ENCODE measurements around the gene C11orf86. TPM values are rescaled to one million over a fixed set of nuclear protein-coding genes. Genes with fewer than 3 reads are reported as not detected.
A peak's percentile ranks its signal among the peaks of the same experiment; 100 is the strongest.
"Not testable (repeated sequence)": the region's sequence is repeated elsewhere in the genome, so short reads cannot be mapped to it uniquely, and the experiment has no call there.

The C11orf86 gene
- total and polyA plus RNA-seq, 2 donors, result not detected

- WGBS, result under 1% methylated on average over 38 of the region's 40 CpGs
- Histone ChIP-seq H3K36me3 (ENCODE audit: insufficient read depth) (no peaks in the 10 kb centered on the region), H3K4me3 (ENCODE audit: low read depth, low read length) (peak overlapping the region; percentile 66), H3K27ac (ENCODE audit: low read depth) (peak overlapping the region; percentile 78), H3K4me1 (ENCODE audit: insufficient read depth) (no peaks in the 10 kb centered on the region)
- no peak for DNase-seq (ENCODE audit: extremely low spot score)
Observed at GRCh38 chr11:66957971-66958231, 17.2 kb upstream of the C11orf86 start.

GRCh38 chr11:66958232-66958955 is 16.7 kb upstream of the C11orf86 start, which contains the start of gene PC:
Gene PC, minus strand, starts transcription at chr11:66958383. Its CDS starts 86,224 bp downstream, at chr11:66872159.
- Histone ChIP-seq H3K27ac (ENCODE audit: low read depth) (peak within 1 kb of the TSS; percentile 78), H3K4me1 (ENCODE audit: insufficient read depth) (no peaks in the 10 kb centered on the region), H3K36me3 (ENCODE audit: insufficient read depth) (no peaks in the 10 kb centered on the region), H3K4me3 (ENCODE audit: low read depth, low read length) (peak within 1 kb of the TSS; percentile 66)
- under 1% methylated on average over 74 of the region's 74 CpGs for WGBS
- peak; percentile 98 for DNase-seq (ENCODE audit: extremely low spot score)

GRCh38 chr11:66958956-66959274 is 16.2 kb upstream of the C11orf86 start:
- DNase-seq (ENCODE audit: extremely low spot score), result no peak
- 38% methylated on average over 10 of the region's 10 CpGs for WGBS
- Histone ChIP-seq H3K36me3 (ENCODE audit: insufficient read depth) (no peaks in the 10 kb centered on the region), H3K27ac (ENCODE audit: low read depth) (no peak overlapping the region), H3K4me1 (ENCODE audit: insufficient read depth) (no peaks in the 10 kb centered on the region), H3K4me3 (ENCODE audit: low read depth, low read length) (no peak overlapping the region)

- not testable (repeated sequence) for H3K4me1 ChIP-seq (ENCODE audit: insufficient read depth); H3K27ac ChIP-seq (ENCODE audit: low read depth); H3K4me3 ChIP-seq (ENCODE audit: low read depth, low read length); DNase-seq (ENCODE audit: extremely low spot score); H3K36me3 ChIP-seq (ENCODE audit: insufficient read depth)
- WGBS, result 85% methylated on average over 5 of the region's 5 CpGs
Observed at GRCh38 chr11:66961691-66962213, 13.4 kb upstream of the C11orf86 start.

- Histone ChIP-seq H3K36me3 (ENCODE audit: insufficient read depth) (no peaks in the 10 kb centered on the region), H3K27ac (ENCODE audit: low read depth) (no peak overlapping the region), H3K4me1 (ENCODE audit: insufficient read depth) (no peaks in the 10 kb centered on the region), H3K4me3 (ENCODE audit: low read depth, low read length) (no peak overlapping the region)
- DNase-seq (ENCODE audit: extremely low spot score), result no peak
- 91% methylated on average over 2 of the region's 2 CpGs for whole genome bisulfite sequencing
Observed at GRCh38 chr11:66962247-66962646, 12.9 kb upstream of the C11orf86 start.

GRCh38 chr11:66962801-66963200 is 12.3 kb upstream of the C11orf86 start:
- DNase-seq (ENCODE audit: extremely low spot score), result no peak
- H3K4me1 ChIP-seq (ENCODE audit: insufficient read depth), result no peaks in the 10 kb centered on the region
- WGBS, result 93% methylated on average over 5 of the region's 5 CpGs
- no peaks in the 10 kb centered on the region for H3K36me3 ChIP-seq (ENCODE audit: insufficient read depth)
- no peak overlapping the region for H3K4me3 ChIP-seq (ENCODE audit: low read depth, low read length)
- H3K27ac ChIP-seq (ENCODE audit: low read depth), result no peak overlapping the region

- H3K4me1 ChIP-seq (ENCODE audit: insufficient read depth), result no peaks in the 10 kb centered on the region
- H3K36me3 ChIP-seq (ENCODE audit: insufficient read depth), result no peaks in the 10 kb centered on the region
- H3K27ac ChIP-seq (ENCODE audit: low read depth), result no peak overlapping the region
- no peak for DNase-seq (ENCODE audit: extremely low spot score)
- H3K4me3 ChIP-seq (ENCODE audit: low read depth, low read length), result no peak overlapping the region
- 87% methylated on average over 3 of the region's 3 CpGs for WGBS
Observed at GRCh38 chr11:66964495-66964894, 10.6 kb upstream of the C11orf86 start.

- H3K4me1 ChIP-seq (ENCODE audit: insufficient read depth), result no peaks in the 10 kb centered on the region
Observed at GRCh38 chr11:66966351-66966750, 8.8 kb upstream of the C11orf86 start.

GRCh38 chr11:66967670-66968425 is 7.3 kb upstream of the C11orf86 start:
- WGBS, result 71% methylated on average over 5 of the region's 5 CpGs
- H3K4me1 ChIP-seq (ENCODE audit: insufficient read depth), result no peaks in the 10 kb centered on the region
- H3K36me3 ChIP-seq (ENCODE audit: insufficient read depth), result no peaks in the 10 kb centered on the region
- H3K27ac ChIP-seq (ENCODE audit: low read depth), result no peak overlapping the region
- DNase-seq (ENCODE audit: extremely low spot score), result no peak
- H3K4me3 ChIP-seq (ENCODE audit: low read depth, low read length), result no peak overlapping the region

More at GRCh38 chr11:66966351-66966750, 8.8 kb upstream of the C11orf86 start:
- no peak overlapping the region for H3K27ac ChIP-seq (ENCODE audit: low read depth)
- 67% methylated on average over 5 of the region's 5 CpGs for WGBS
- H3K36me3 ChIP-seq (ENCODE audit: insufficient read depth), result no peaks in the 10 kb centered on the region
- DNase-seq (ENCODE audit: extremely low spot score), result no peak
- H3K4me3 ChIP-seq (ENCODE audit: low read depth, low read length), result no peak overlapping the region

- Histone ChIP-seq H3K27ac (ENCODE audit: low read depth) (no peak overlapping the region), H3K4me1 (ENCODE audit: insufficient read depth) (no peaks in the 10 kb centered on the region), H3K4me3 (ENCODE audit: low read depth, low read length) (no peak overlapping the region), H3K36me3 (ENCODE audit: insufficient read depth) (no peaks in the 10 kb centered on the region)
- WGBS, result 70% methylated on average over 6 of the region's 6 CpGs
- DNase-seq (ENCODE audit: extremely low spot score), result no peak
Observed at GRCh38 chr11:66969584-66970225, 5.4 kb upstream of the C11orf86 start.

GRCh38 chr11:66970371-66970806 is 4.7 kb upstream of the C11orf86 start:
- H3K36me3 ChIP-seq (ENCODE audit: insufficient read depth), result no peaks in the 10 kb centered on the region
- peak overlapping the region; percentile 13 for H3K27ac ChIP-seq (ENCODE audit: low read depth)
- no peak overlapping the region for H3K4me3 ChIP-seq (ENCODE audit: low read depth, low read length)
- DNase-seq (ENCODE audit: extremely low spot score), result no peak
- 81% methylated on average over 4 of the region's 4 CpGs for WGBS
- no peaks in the 10 kb centered on the region for H3K4me1 ChIP-seq (ENCODE audit: insufficient read depth)

GRCh38 chr11:66970807-66971442 is 4.2 kb upstream of the C11orf86 start:
- no peak overlapping the region for H3K4me3 ChIP-seq (ENCODE audit: low read depth, low read length)
- H3K36me3 ChIP-seq (ENCODE audit: insufficient read depth), result no peaks in the 10 kb centered on the region
- H3K27ac ChIP-seq (ENCODE audit: low read depth), result no peak overlapping the region
- DNase-seq (ENCODE audit: extremely low spot score), result no peak
- 55% methylated on average over 5 of the region's 5 CpGs for WGBS
- no peaks in the 10 kb centered on the region for H3K4me1 ChIP-seq (ENCODE audit: insufficient read depth)

GRCh38 chr11:66971488-66971887 is 3.6 kb upstream of the C11orf86 start:
- 86% methylated on average over 2 of the region's 2 CpGs for WGBS
- no peak overlapping the region for H3K4me3 ChIP-seq (ENCODE audit: low read depth, low read length)
- no peaks in the 10 kb centered on the region for H3K36me3 ChIP-seq (ENCODE audit: insufficient read depth)
- H3K4me1 ChIP-seq (ENCODE audit: insufficient read depth), result no peaks in the 10 kb centered on the region
- no peak for DNase-seq (ENCODE audit: extremely low spot score)
- no peak overlapping the region for H3K27ac ChIP-seq (ENCODE audit: low read depth)

Measured in urinary bladder (tissue), 4 donors.